Measurements from ENCODE around the gene OR52W1. TPM values are rescaled to one million over a fixed set of nuclear protein-coding genes. Genes with fewer than 3 reads are reported as not detected.
"Not testable (repeated sequence)": the region's sequence is repeated elsewhere in the genome, so short reads cannot be mapped to it uniquely, and the experiment has no call there.

OR52W1 gene
- total RNA-seq, 1 experiment from 2014 or later: not detected

GRCh38 chr11:6248248-6248647 is 49.2 kb downstream of the OR52W1 start (continued):
- TF ChIP-seq FOSL1 (IDR thresholded peaks at IDR 0.05; ENCODE audit: low read depth) (no peak), ATF3 (IDR thresholded peaks at IDR 0.05) (no peak), POLR2AphosphoS5 (IDR thresholded peaks at IDR 0.05; ENCODE audit: low read depth, low read length) (no peak), EZH2 (IDR thresholded peaks at IDR 0.05) (no peak), CBX3 (IDR thresholded peaks at IDR 0.05; ENCODE audit: low read depth) (no peak), JUND (IDR thresholded peaks at IDR 0.05) (no peak), EZH2phosphoT487 (IDR thresholded peaks at IDR 0.05; ENCODE audit: borderline replicate concordance) (no peak)

GRCh38 chr11:6248897-6249296 is 49.9 kb downstream of the OR52W1 start:
- H3K79me2 ChIP-seq (ENCODE audit: insufficient read depth, low read length); DNase-seq (ENCODE audit: low read depth, low spot score); H3K4me3 ChIP-seq (replicated peaks in 1 of 2; ENCODE audit: low read depth in 1 of 2, low read length in 2 of 2); H3K9ac ChIP-seq (ENCODE audit: low read length); POLR2A ChIA-PET; BruUV-seq (replicated peaks); H3K4me2 ChIP-seq (ENCODE audit: low read length); ATAC-seq; H3K27ac ChIP-seq (ENCODE audit: low read depth, low read length); H3K9me2 ChIP-seq (ENCODE audit: insufficient read depth); intact Hi-C loops (cut with micrococcal nuclease); H3K9me3 ChIP-seq (ENCODE audit: control insufficient read depth in 1 of 2, insufficient read depth in 1 of 2, low read depth in 1 of 2, low read length in 2 of 2); H3K27me3 ChIP-seq (ENCODE audit: insufficient read depth, low read length); H4K20me1 ChIP-seq (ENCODE audit: insufficient read depth); H3K36me3 ChIP-seq (ENCODE audit: control insufficient read depth in 1 of 2, insufficient read depth in 2 of 2, low read length in 2 of 2); H3K4me1 ChIP-seq (ENCODE audit: control insufficient read depth in 1 of 2, insufficient read depth in 2 of 2, low read length in 2 of 2); H2AFZ ChIP-seq (ENCODE audit: low read depth, low read length, poor library complexity, severe bottlenecking): not testable (repeated sequence)
- CTCF ChIA-PET: interaction anchor here (1.7 to 4.4 kb wide), 2 partner anchors 14 to 114 kb away, joined by 7 to 69 read pairs; partner anchors contain the start of gene FHIP1B
- RAD21 ChIA-PET (ENCODE audit: low non-redundant PET in 1 of 2, low total read pairs in 2 of 2, uncharacterized antibody in 2 of 2, unreplicated experiment in 2 of 2): interaction anchor here in 1 of 2 experiments (0.6 kb wide), 1 partner anchor 60 kb away, joined by 3 read pairs; no protein-coding TSS in a partner anchor

Other genes with a start within 250 kb of the OR52W1 start
- not detected for gene OR56A5, start 230.7 kb upstream of the OR52W1 start, total RNA-seq (2021; ENCODE audit: unreplicated experiment)
- not detected for gene OR52L1, start 212.2 kb upstream of the OR52W1 start, total RNA-seq (2021; ENCODE audit: unreplicated experiment)
- gene OR56A4, start 192.3 kb upstream of the OR52W1 start, total RNA-seq (2021; ENCODE audit: unreplicated experiment): not detected
- gene OR56A1, start 168.5 kb upstream of the OR52W1 start, total RNA-seq (2021; ENCODE audit: unreplicated experiment): not detected
- gene OR56B4, start 91.5 kb upstream of the OR52W1 start, total RNA-seq (2021; ENCODE audit: unreplicated experiment): not detected
- not detected for gene OR52B2, start 28.9 kb upstream of the OR52W1 start, total RNA-seq (2021; ENCODE audit: unreplicated experiment)
- gene C11orf42, start 6.3 kb downstream of the OR52W1 start, total RNA-seq (2021; ENCODE audit: unreplicated experiment): not detected
- 32.1 TPM for gene FHIP1B, start 35.4 kb downstream of the OR52W1 start, total RNA-seq (2021; ENCODE audit: unreplicated experiment)
- 0.27 TPM for gene CNGA4, start 39.9 kb downstream of the OR52W1 start, total RNA-seq (2021; ENCODE audit: unreplicated experiment)
- not detected for gene CCKBR, start 60.6 kb downstream of the OR52W1 start, total RNA-seq (2021; ENCODE audit: unreplicated experiment)
- gene CAVIN3, start 121.3 kb downstream of the OR52W1 start, total RNA-seq (2021; ENCODE audit: unreplicated experiment): 18.6 TPM
- 2.8 TPM for gene SMPD1, start 191.2 kb downstream of the OR52W1 start, total RNA-seq (2021; ENCODE audit: unreplicated experiment)
- 12.4 TPM for gene APBB1, start 219.9 kb downstream of the OR52W1 start, total RNA-seq (2021; ENCODE audit: unreplicated experiment)
- gene HPX, start 241.8 kb downstream of the OR52W1 start, total RNA-seq (2021; ENCODE audit: unreplicated experiment): 4.6 TPM

Measured in HCT116 (cell line).